IPS-18c (cell line): Measurements from ENCODE around the gene GTPBP2.
"Not testable (repeated sequence)": the region's sequence is repeated elsewhere in the genome, so short reads cannot be mapped to it uniquely, and the experiment has no call there.

Experiments used
- H3K4me3 ChIP-seq: 2 replicates; pipeline ENCODE4 v1.7.0; 2013; ENCODE audit warnings: low read depth, mild to moderate bottlenecking, low read length, moderate library complexity; ENCODE audit not compliant: insufficient read depth
- H3K9me3 ChIP-seq: one replicate; pipeline ENCODE4 v1.6.1; 2013; ENCODE audit warnings: mild to moderate bottlenecking, low read length, moderate library complexity; ENCODE audit not compliant: control insufficient read depth, insufficient read depth

Gene GTPBP2

GRCh38 chr6:43633002-43633401 lies 3.9 kb upstream of the GTPBP2 start:
- H3K4me3 ChIP-seq, H3K9me3 ChIP-seq: not testable (repeated sequence)

- Histone ChIP-seq H3K9me3 (no peaks in the 10 kb centered on the region), H3K4me3 (no peak overlapping the region)
Observed at GRCh38 chr6:43630980-43631619, 2.0 kb upstream of the GTPBP2 start.

GRCh38 chr6:43629505-43630300 lies 639 bp upstream of the GTPBP2 start:
- Histone ChIP-seq H3K4me3 (peak overlapping the region; percentile 76), H3K9me3 (no peaks in the 10 kb centered on the region)

GRCh38 chr6:43628393-43629103 lies 516 bp downstream of the GTPBP2 start:
- Histone ChIP-seq H3K9me3 (no peaks in the 10 kb centered on the region), H3K4me3 (peak overlapping the region; percentile 84)

- Histone ChIP-seq H3K9me3 (no peaks in the 10 kb centered on the region), H3K4me3 (no peak overlapping the region)
Observed at GRCh38 chr6:43627008-43627825, 1.8 kb downstream of the GTPBP2 start.

- Histone ChIP-seq H3K4me3 (no peak overlapping the region), H3K9me3 (no peaks in the 10 kb centered on the region)
Observed at GRCh38 chr6:43625393-43625992, 3.6 kb downstream of the GTPBP2 start.

GRCh38 chr6:43624786-43625288 lies 4.2 kb downstream of the GTPBP2 start:
- no peak overlapping the region for H3K4me3 ChIP-seq
- H3K9me3 ChIP-seq = no peaks in the 10 kb centered on the region

- H3K9me3 ChIP-seq = no peaks in the 10 kb centered on the region
- H3K4me3 ChIP-seq = no peak overlapping the region
Observed at GRCh38 chr6:43623880-43624785, 4.9 kb downstream of the GTPBP2 start.

- Histone ChIP-seq H3K4me3 (no peak overlapping the region), H3K9me3 (no peaks in the 10 kb centered on the region)
Observed at GRCh38 chr6:43622541-43622940, 6.5 kb downstream of the GTPBP2 start.

GRCh38 chr6:43621836-43622180 lies 7.3 kb downstream of the GTPBP2 start:
- no peaks in the 10 kb centered on the region for H3K9me3 ChIP-seq
- H3K4me3 ChIP-seq = no peak overlapping the region

- Histone ChIP-seq H3K9me3 (peaks cover 2% of the 10 kb centered on the region), H3K4me3 (no peak overlapping the region)
Observed at GRCh38 chr6:43621078-43621835, 7.8 kb downstream of the GTPBP2 start.

- Histone ChIP-seq H3K4me3 (no peak overlapping the region), H3K9me3 (peaks cover 2% of the 10 kb centered on the region)
Observed at GRCh38 chr6:43616725-43617472, 12.2 kb downstream of the GTPBP2 start.

- Histone ChIP-seq H3K9me3 (peaks cover 2% of the 10 kb centered on the region), H3K4me3 (no peak overlapping the region)
Observed at GRCh38 chr6:43614396-43614730, 14.7 kb downstream of the GTPBP2 start.

- Histone ChIP-seq H3K4me3 (no peak overlapping the region), H3K9me3 (peaks cover 2% of the 10 kb centered on the region)
Observed at GRCh38 chr6:43613721-43614395, 15.2 kb downstream of the GTPBP2 start.
